Activated CD8-positive, alpha-beta T cell treated with anti-CD3 and anti-CD28 coated beads for 36 hours (primary cell): ENCODE data around the gene SPACA6. TPM values are rescaled to one million over a fixed set of nuclear protein-coding genes. Genes with fewer than 3 reads are reported as not detected.

Source experiments
- ATAC-seq: fragments of 200-7000 bp; cut with Tn5 transposase; one replicate; pipeline ENCODE4 v1.10.0; 2021; ENCODE audit warnings: mild to moderate bottlenecking, moderate library complexity
- CTCF ChIA-PET: fragments of 350-600 bp; sonication (Branson Sonifier 250); formaldehyde crosslinking; loops from one replicate; lab custom pipeline; 2021; ENCODE audit warnings: antibody characterized with exemption; lab: Charles Lee
- POLR2A ChIA-PET: fragments of 350-600 bp; sonication (Branson Sonifier 250); formaldehyde crosslinking; loops from one replicate; lab custom pipeline; 2021; ENCODE audit warnings: antibody characterized with exemption; lab: Charles Lee
- DNase-seq: peaks from one replicate; pipeline ENCODE4 v3.0.0-alpha.2; 2020
- H3K27ac Mint-ChIP-seq: one replicate; pipeline ENCODE4 v1.8.0; 2021; ENCODE audit warnings: mild to moderate bottlenecking, mixed read lengths
- H3K27me3 Mint-ChIP-seq: one replicate; pipeline ENCODE4 v1.8.0; 2021; ENCODE audit warnings: mixed read lengths
- H3K36me3 Mint-ChIP-seq: one replicate; pipeline ENCODE4 v1.8.0; 2021; ENCODE audit warnings: low read depth, mixed read lengths
- H3K4me1 Mint-ChIP-seq: one replicate; pipeline ENCODE4 v1.8.0; 2021; ENCODE audit warnings: low read depth, mixed read lengths
- H3K4me3 Mint-ChIP-seq: one replicate; pipeline ENCODE4 v1.8.0; 2021; ENCODE audit warnings: mild to moderate bottlenecking, moderate library complexity, mixed read lengths
- H3K9me3 Mint-ChIP-seq: one replicate; pipeline ENCODE4 v1.8.0; 2021; ENCODE audit warnings: mixed read lengths
- CTCF ChIP-seq: fragments of 200-600 bp; IDR thresholded peaks from one replicate; pipeline ENCODE4 v1.8.0; 2022; ENCODE audit warnings: antibody characterized with exemption, mild to moderate bottlenecking
- intact Hi-C: fragments of 100-400 bp; cut with micrococcal nuclease; formaldehyde crosslinking; loops from one replicate; pipeline ENCODE4 v1.10.0; 2022
- total RNA-seq, 2 experiments: library from RNA; stranded (reverse); gene quantifications; one replicate each; pipeline ENCODE4 v1.2.3, GENCODE V29; 2021

The SPACA6 gene
- total RNA-seq, 2 experiments from 2014 or later: 2.4 to 4.6 TPM

GRCh38 chr19:51706296-51706695 lies 13.2 kb downstream of the SPACA6 start:
- Mint-ChIP-seq H3K9me3 (no peaks in the 10 kb centered on the region), H3K36me3 (peaks cover 16% of the 10 kb centered on the region), H3K27ac (no peak overlapping the region), H3K4me3 (peak overlapping the region; percentile 18), H3K4me1 (peaks cover 24% of the 10 kb centered on the region), H3K27me3 (peaks cover 11% of the 10 kb centered on the region)
- DNase-seq (no peak), ATAC-seq (no peak)
- intact Hi-C loops: no loop called here
- no peak for TF ChIP-seq CTCF
- ChIA-PET CTCF (no interaction called here), POLR2A (no interaction called here)

- Mint-ChIP-seq H3K4me1 (peaks cover 24% of the 10 kb centered on the region), H3K36me3 (peaks cover 16% of the 10 kb centered on the region), H3K4me3 (no peak overlapping the region), H3K9me3 (no peaks in the 10 kb centered on the region), H3K27me3 (peaks cover 14% of the 10 kb centered on the region), H3K27ac (no peak overlapping the region)
- intact Hi-C loops: no loop called here
- TF ChIP-seq CTCF: no peak
- CTCF ChIA-PET: interaction anchor here (1.2 kb wide), 1 partner anchor 45 kb away, joined by 3 read pairs; no protein-coding TSS in a partner anchor
- ATAC-seq (no peak), DNase-seq (no peak)
- POLR2A ChIA-PET: interaction anchor here (1.2 kb wide), 1 partner anchor 16 kb away, joined by 4 read pairs; no protein-coding TSS in a partner anchor
These were observed 13.8 kb downstream of the SPACA6 start for GRCh38 chr19:51706885-51707284.

- H3K4me1 Mint-ChIP-seq: peaks cover 12% of the 10 kb centered on the region
- H3K27me3 Mint-ChIP-seq: peaks cover 8% of the 10 kb centered on the region
- intact Hi-C loops: no loop called here
- ChIA-PET POLR2A (no interaction called here), CTCF (no interaction called here)
- no peak for DNase-seq
- peaks cover 16% of the 10 kb centered on the region for H3K36me3 Mint-ChIP-seq
- H3K4me3 Mint-ChIP-seq: no peak overlapping the region
- no peak overlapping the region for H3K27ac Mint-ChIP-seq
- H3K9me3 Mint-ChIP-seq: no peaks in the 10 kb centered on the region
- no peak for TF ChIP-seq CTCF
- ATAC-seq: no peak
These were observed 15.7 kb downstream of the SPACA6 start for GRCh38 chr19:51708811-51709210.

GRCh38 chr19:51709575-51709974 lies 16.4 kb downstream of the SPACA6 start:
- no peak overlapping the region for H3K4me3 Mint-ChIP-seq
- POLR2A ChIA-PET: no interaction called here
- peaks cover 16% of the 10 kb centered on the region for H3K36me3 Mint-ChIP-seq
- H3K27me3 Mint-ChIP-seq: peaks cover 8% of the 10 kb centered on the region
- peaks cover 12% of the 10 kb centered on the region for H3K4me1 Mint-ChIP-seq
- H3K27ac Mint-ChIP-seq: no peak overlapping the region
- no peak for TF ChIP-seq CTCF
- H3K9me3 Mint-ChIP-seq: no peaks in the 10 kb centered on the region
- DNase-seq: no peak
- ATAC-seq: no peak
- intact Hi-C loops: no loop called here
- CTCF ChIA-PET: no interaction called here

GRCh38 chr19:51710163-51710562 lies 17.0 kb downstream of the SPACA6 start:
- Mint-ChIP-seq H3K4me1 (peaks cover 8% of the 10 kb centered on the region), H3K4me3 (no peak overlapping the region), H3K27me3 (peaks cover 8% of the 10 kb centered on the region), H3K9me3 (no peaks in the 10 kb centered on the region), H3K36me3 (peaks cover 13% of the 10 kb centered on the region), H3K27ac (no peak overlapping the region)
- no peak for TF ChIP-seq CTCF
- CTCF ChIA-PET: interaction anchor here (1.0 kb wide), 1 partner anchor 448 kb away, joined by 3 read pairs; no protein-coding TSS in a partner anchor
- no peak for DNase-seq
- no peak for ATAC-seq
- intact Hi-C loops: no loop called here
- POLR2A ChIA-PET: no interaction called here
